Osteoblast (primary cell): ENCODE data around the gene TDRD10. TPM values are rescaled to one million over a fixed set of nuclear protein-coding genes. Genes with fewer than 3 reads are reported as not detected.

Experiments
- DNase-seq: peaks from one replicate; pipeline ENCODE4 v3.0.0; 2011; ENCODE audit warnings: low spot score, mixed read lengths; ENCODE audit not compliant: insufficient read length; ENCODE audit errors: missing footprints
- H2AFZ ChIP-seq: 2 replicates; pipeline ENCODE4 v1.6.0; 2011; ENCODE audit warnings: mild to moderate bottlenecking, low read length
- H3K27ac ChIP-seq: 2 replicates; pipeline ENCODE4 v1.5.1; 2011; ENCODE audit warnings: mild to moderate bottlenecking, low read depth, low read length, moderate library complexity
- H3K27me3 ChIP-seq: 2 replicates; pipeline ENCODE4 v1.6.0; 2012; ENCODE audit warnings: mild to moderate bottlenecking, control low read depth, inconsistent platforms, low read length, moderate library complexity; ENCODE audit not compliant: insufficient read depth
- H3K36me3 ChIP-seq: 2 replicates; pipeline ENCODE4 v1.5.1; 2011; ENCODE audit warnings: mild to moderate bottlenecking, low read length, control low read depth, moderate library complexity; ENCODE audit not compliant: insufficient read depth
- H3K4me1 ChIP-seq: 2 replicates; pipeline ENCODE4 v1.5.1; 2011; ENCODE audit warnings: mild to moderate bottlenecking, low read length, control low read depth, moderate library complexity; ENCODE audit not compliant: insufficient read depth
- H3K4me2 ChIP-seq: 2 replicates; pipeline ENCODE4 v1.6.0; 2011; ENCODE audit warnings: mild to moderate bottlenecking, low read length; ENCODE audit not compliant: insufficient read depth
- H3K4me3 ChIP-seq: fragments of 200-600 bp; sonication (generic); 3 replicates; pipeline ENCODE4 v1.5.1; 2012; ENCODE audit warnings: mild to moderate bottlenecking, low read length, inconsistent platforms; ENCODE audit not compliant: insufficient read depth
- H3K79me2 ChIP-seq: 2 replicates; pipeline ENCODE4 v1.6.0; 2012; ENCODE audit warnings: mild to moderate bottlenecking, low read length, control low read depth, inconsistent platforms; ENCODE audit not compliant: insufficient read depth
- H3K9me3 ChIP-seq: 2 replicates; pipeline ENCODE4 v1.5.1; 2011; ENCODE audit warnings: low read depth, low read length, control low read depth
- H4K20me1 ChIP-seq: 2 replicates; pipeline ENCODE4 v1.6.0; 2012; ENCODE audit warnings: mild to moderate bottlenecking, low read length, control low read depth; ENCODE audit not compliant: insufficient read depth
- CTCF ChIP-seq: IDR thresholded peaks from 2 replicates; pipeline ENCODE4 v1.5.1; 2011; ENCODE audit warnings: mild to moderate bottlenecking, low read depth, low read length, moderate library complexity; ENCODE audit errors: extremely low read depth
- total RNA-seq: library from RNA; depleted of rRNA; stranded (reverse); fragments of >200 nt; gene quantifications from 2 replicates; pipeline ENCODE4 v1.2.3, GENCODE V29; 2012

The TDRD10 gene
- total RNA-seq, 1 donor = not detected

GRCh38 chr1:154541231-154541630 lies 39.2 kb downstream of the TDRD10 start:
- Histone ChIP-seq H3K4me3 (no peak overlapping the region), H3K4me2 (no peak overlapping the region), H2AFZ (no peak overlapping the region), H3K9me3 (no peaks in the 10 kb centered on the region), H3K79me2 (no peaks in the 10 kb centered on the region), H3K36me3 (no peaks in the 10 kb centered on the region), H3K4me1 (no peaks in the 10 kb centered on the region), H3K27me3 (peaks cover 41% of the 10 kb centered on the region), H3K27ac (no peak overlapping the region), H4K20me1 (no peaks in the 10 kb centered on the region)
- TF ChIP-seq CTCF = no peak
- no peak for DNase-seq

- DNase-seq = peak; percentile 94
- TF ChIP-seq CTCF = peak; percentile 72
- no peak overlapping the region for H3K27ac ChIP-seq
Measured at GRCh38 chr1:154546264-154547063, 44.4 kb downstream of the TDRD10 start.

GRCh38 chr1:154547105-154547732 lies 45.2 kb downstream of the TDRD10 start:
- Histone ChIP-seq H3K36me3 (peaks cover 35% of the 10 kb centered on the region), H3K4me1 (peaks cover 5% of the 10 kb centered on the region), H3K27me3 (peaks cover 10% of the 10 kb centered on the region), H3K4me2 (no peak overlapping the region), H3K79me2 (no peaks in the 10 kb centered on the region), H3K9me3 (no peaks in the 10 kb centered on the region), H2AFZ (no peak overlapping the region), H3K4me3 (no peak overlapping the region), H3K27ac (no peak overlapping the region), H4K20me1 (peaks cover 11% of the 10 kb centered on the region)
- TF ChIP-seq CTCF = no peak
- DNase-seq = no peak

More at GRCh38 chr1:154546264-154547063, 44.4 kb downstream of the TDRD10 start:
- H2AFZ ChIP-seq = no peak overlapping the region
- peaks cover 5% of the 10 kb centered on the region for H3K4me1 ChIP-seq
- H3K4me3 ChIP-seq = no peak overlapping the region
- no peak overlapping the region for H3K4me2 ChIP-seq
- H4K20me1 ChIP-seq = peaks cover 11% of the 10 kb centered on the region
- peaks cover 27% of the 10 kb centered on the region for H3K36me3 ChIP-seq
- H3K9me3 ChIP-seq = no peaks in the 10 kb centered on the region
- no peaks in the 10 kb centered on the region for H3K79me2 ChIP-seq
- H3K27me3 ChIP-seq = peaks cover 13% of the 10 kb centered on the region

GRCh38 chr1:154548028-154548427 lies 46.0 kb downstream of the TDRD10 start:
- no peaks in the 10 kb centered on the region for H3K79me2 ChIP-seq
- peaks cover 7% of the 10 kb centered on the region for H3K27me3 ChIP-seq
- no peak overlapping the region for H2AFZ ChIP-seq
- no peak overlapping the region for H3K4me3 ChIP-seq
- peaks cover 43% of the 10 kb centered on the region for H3K36me3 ChIP-seq
- H3K4me2 ChIP-seq = no peak overlapping the region
- H3K27ac ChIP-seq = no peak overlapping the region
- H4K20me1 ChIP-seq = peaks cover 14% of the 10 kb centered on the region
- peaks cover 5% of the 10 kb centered on the region for H3K4me1 ChIP-seq
- H3K9me3 ChIP-seq = no peaks in the 10 kb centered on the region
- DNase-seq = no peak
- no peak for TF ChIP-seq CTCF
